Muscle layer of duodenum (tissue), 2 donors: Measurements from ENCODE around the gene PRDM7.
"Not testable (repeated sequence)": the region's sequence is repeated elsewhere in the genome, so short reads cannot be mapped to it uniquely, and the experiment has no call there.

Experiments
- H3K27ac ChIP-seq: one replicate; pipeline ENCODE4 v1.7.0; 2013; ENCODE audit warnings: mild to moderate bottlenecking, low read length
- H3K27me3 ChIP-seq: one replicate; pipeline ENCODE4 v1.7.0; 2013; ENCODE audit warnings: low read depth, mild to moderate bottlenecking, control low read depth, low read length
- H3K36me3 ChIP-seq, 2 donors: one replicate each; pipeline ENCODE4 v1.7.0; 2013; ENCODE audit warnings: low read length in 2 of 2, control low read depth in 1 of 2, mild to moderate bottlenecking in 1 of 2; ENCODE audit not compliant: insufficient read depth in 2 of 2, control insufficient read depth in 1 of 2
- H3K4me1 ChIP-seq, 2 donors: one replicate each; pipeline ENCODE4 v1.7.0; 2013; ENCODE audit warnings: low read length in 2 of 2, mild to moderate bottlenecking in 2 of 2, control low read depth in 1 of 2, moderate library complexity in 1 of 2; ENCODE audit not compliant: insufficient read depth in 2 of 2, control insufficient read depth in 1 of 2
- H3K4me3 ChIP-seq, 2 donors: one replicate each; pipeline ENCODE4 v1.7.0; 2013; ENCODE audit warnings: low read length in 2 of 2, low read depth in 1 of 2, mild to moderate bottlenecking in 1 of 2
- H3K9me3 ChIP-seq, 2 donors: one replicate each; pipeline ENCODE4 v1.7.0; 2013; ENCODE audit warnings: low read length in 2 of 2, control low read depth in 1 of 2, mild to moderate bottlenecking in 1 of 2; ENCODE audit not compliant: control insufficient read depth in 1 of 2
- donor health status: healthy.

PRDM7 gene

GRCh38 chr16:90009172-90009899 lies 67.8 kb downstream of the PRDM7 start:
- Histone ChIP-seq H3K27me3 (no peaks in the 10 kb centered on the region), H3K27ac (no peak overlapping the region), H3K9me3 (no peaks in the 10 kb centered on the region), H3K4me1 (no peaks in the 10 kb centered on the region), H3K4me3 (no peak overlapping the region), H3K36me3 (no peaks in the 10 kb centered on the region)

DNA sequence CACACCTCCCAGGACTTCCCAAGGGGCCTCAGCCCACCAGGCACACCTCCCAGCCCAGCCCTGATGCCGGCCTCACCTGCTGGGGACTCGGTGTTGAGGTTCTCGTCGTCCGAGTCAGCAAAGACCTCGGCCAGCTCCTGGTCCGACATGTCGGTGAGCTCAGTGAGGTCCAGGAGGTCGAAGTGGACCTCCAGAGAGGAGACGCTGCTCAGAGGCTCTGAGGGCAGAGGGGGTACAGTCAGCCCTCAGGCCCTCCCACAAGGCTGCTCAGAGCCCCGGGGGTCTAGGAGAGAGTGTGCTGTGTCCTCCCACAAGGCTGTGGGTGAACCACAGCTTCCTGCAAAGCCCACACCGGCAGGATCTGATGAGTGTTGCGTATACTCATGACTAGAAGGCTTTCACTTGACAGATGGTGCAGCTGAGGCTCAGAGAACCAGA lies 68.4 kb downstream of the PRDM7 start:
- no peaks in the 10 kb centered on the region for H3K4me1 ChIP-seq

DNA sequence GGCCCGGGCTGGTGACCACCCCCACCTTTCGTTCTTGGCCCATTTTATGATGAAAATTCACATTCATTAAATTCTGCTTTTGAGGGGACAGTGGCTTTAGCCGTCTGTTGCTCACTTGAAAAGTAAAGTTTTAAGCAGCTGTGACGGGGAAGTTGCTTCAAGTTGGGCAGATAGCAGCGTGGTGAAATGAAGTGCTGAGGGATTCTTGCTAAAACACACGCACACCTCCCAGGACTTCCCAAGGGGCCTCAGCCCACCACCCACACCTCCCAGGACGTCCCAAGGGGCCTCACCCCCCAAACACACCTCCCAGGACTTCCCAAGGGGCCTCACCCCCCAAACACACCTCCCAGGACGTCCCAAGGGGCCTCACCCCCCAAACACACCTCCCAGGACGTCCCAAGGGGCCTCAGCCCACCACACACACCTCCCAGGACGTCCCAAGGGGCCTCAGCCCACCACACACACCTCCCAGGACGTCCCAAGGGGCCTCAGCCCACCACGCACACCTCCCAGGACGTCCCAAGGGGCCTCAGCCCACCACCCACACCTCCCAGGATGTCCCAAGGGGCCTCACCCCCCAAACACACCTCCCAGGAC lies 69.4 kb downstream of the PRDM7 start:
- not testable (repeated sequence) for H3K4me3 ChIP-seq, H3K27me3 ChIP-seq, H3K36me3 ChIP-seq, H3K27ac ChIP-seq, H3K9me3 ChIP-seq, H3K4me1 ChIP-seq

More for the DNA sequence above, 68.4 kb downstream of the PRDM7 start:
- no peak overlapping the region for H3K4me3 ChIP-seq
- no peak overlapping the region for H3K27ac ChIP-seq
- H3K9me3 ChIP-seq = no peaks in the 10 kb centered on the region
- H3K36me3 ChIP-seq = no peaks in the 10 kb centered on the region
- no peaks in the 10 kb centered on the region for H3K27me3 ChIP-seq

DNA sequence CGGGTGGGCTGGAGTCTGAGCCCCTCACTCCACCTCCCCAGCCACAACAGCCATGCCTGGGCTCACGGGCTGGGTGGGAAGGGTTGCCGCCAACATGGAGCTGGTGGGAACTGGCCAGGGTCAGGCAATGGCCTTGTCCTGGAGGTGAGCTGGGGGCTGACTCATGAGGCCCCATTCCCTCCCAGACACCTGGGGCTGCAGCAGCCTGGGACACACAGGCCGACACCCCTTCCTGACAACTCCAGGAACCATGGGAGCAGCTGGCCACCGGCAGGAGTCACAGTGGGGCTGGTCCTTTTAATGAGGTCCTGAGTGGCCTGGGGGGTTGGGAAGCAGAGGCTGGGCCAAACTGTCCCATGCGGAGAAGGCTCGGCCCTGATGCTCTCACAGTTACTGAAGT lies 70.1 kb downstream of the PRDM7 start:
- no peaks in the 10 kb centered on the region for H3K4me1 ChIP-seq
- no peaks in the 10 kb centered on the region for H3K27me3 ChIP-seq
- no peaks in the 10 kb centered on the region for H3K9me3 ChIP-seq
- H3K27ac ChIP-seq = no peak overlapping the region
- H3K36me3 ChIP-seq = no peaks in the 10 kb centered on the region
- H3K4me3 ChIP-seq = no peak overlapping the region
